GM10248 (cell line): ENCODE measurements around the gene HOXC4.

Source experiments
- CTCF ChIA-PET: fragments of 300-600 bp; sonication (Branson Sonifier 250); formaldehyde crosslinking; extraction: SDS; loops from one replicate; lab custom pipeline; 2021; ENCODE audit warnings: antibody characterized with exemption; lab: Yijun Ruan, JAX
- POLR2A ChIA-PET: fragments of 350-650 bp; sonication (Branson Sonifier 250); formaldehyde crosslinking; extraction: SDS; loops from one replicate; lab custom pipeline; 2020; ENCODE audit warnings: antibody characterized with exemption; lab: Yijun Ruan, JAX
- DNase-seq: peaks from one replicate; pipeline ENCODE4 v3.0.0; 2012; ENCODE audit errors: extremely low spot score
- CTCF ChIP-seq: IDR thresholded peaks from 2 replicates; pipeline ENCODE4 v1.5.1; 2012; ENCODE audit warnings: mild to moderate bottlenecking, low read depth; ENCODE audit errors: extremely low read depth, missing control alignments, control extremely low read depth

HOXC4 gene

GRCh38 chr12:54053751-54054741 is at the start of gene HOXC4:
Gene HOXC4, plus strand, starts transcription at chr12:54053835. Its CDS starts 88 bp downstream, at chr12:54053923.
- CTCF ChIA-PET: interaction anchor here (0.8 to 4.3 kb wide), 10 partner anchors 15 to 325 kb away, joined by 3 to 30 read pairs (median 8); partner anchors contain the start of gene HOXC5
- DNase-seq: peak; percentile 78
- POLR2A ChIA-PET: interaction anchor here (0.7 to 1.0 kb wide), 4 partner anchors 17 to 577 kb away, joined by 3 to 9 read pairs (median 4); partner anchors contain the start of gene HOXC12
- no peak for TF ChIP-seq CTCF

GRCh38 chr12:54004063-54004840 is 49.4 kb upstream of the HOXC4 start:
- ChIA-PET POLR2A (no interaction called here), CTCF (interaction anchor here (0.9 to 7.2 kb wide), 11 partner anchors 9 to 211 kb away, joined by 3 to 139 read pairs (median 15); partner anchors contain the start of genes HOXC10, HOXC4, HOXC5 and HOXC6)
- no peak for DNase-seq
- TF ChIP-seq CTCF: no peak

GRCh38 chr12:54004841-54005530 is 48.6 kb upstream of the HOXC4 start:
- ChIA-PET CTCF (interaction anchor here (0.9 to 7.2 kb wide), 19 partner anchors 10 to 357 kb away, joined by 3 to 139 read pairs (median 11); partner anchors contain the start of genes COPZ1, HOXC10, HOXC4 and HOXC5), POLR2A (no interaction called here)
- no peak for DNase-seq
- no peak for TF ChIP-seq CTCF

GRCh38 chr12:54005531-54005852 is 48.1 kb upstream of the HOXC4 start:
- peak; percentile 5 for TF ChIP-seq CTCF
- ChIA-PET POLR2A (no interaction called here), CTCF (interaction anchor here (0.6 to 7.2 kb wide), 25 partner anchors 9 to 356 kb away, joined by 3 to 139 read pairs (median 5); partner anchors contain the start of genes COPZ1, HOXC10, HOXC4 and HOXC5)
- DNase-seq: no peak

GRCh38 chr12:54005853-54006558 is 47.6 kb upstream of the HOXC4 start:
- peak; percentile 94 for TF ChIP-seq CTCF
- ChIA-PET CTCF (interaction anchor here (0.6 to 7.2 kb wide), 27 partner anchors 9 to 373 kb away, joined by 3 to 139 read pairs (median 5); partner anchors contain the start of genes COPZ1, HOXC10, HOXC4 and HOXC5), POLR2A (no interaction called here)
- DNase-seq: peak; percentile 82
